GM13977 (cell line): ENCODE data around the gene CYSRT1.
A peak's percentile ranks its signal among the peaks of the same experiment; 100 is the strongest.

Experiments used
- DNase-seq: peaks from one replicate; pipeline ENCODE4 v3.0.0; 2012; ENCODE audit warnings: low spot score
- in situ Hi-C: fragments of 300-500 bp; cut with MboI; formaldehyde crosslinking; loops from one replicate; pipeline ENCODE4 v1.12.0; 2022; ENCODE audit warnings: low sequenced_read_pairs, low pct_unique_long_range_greater_than_20kb, mixed read lengths, inconsistent platforms; ENCODE audit not compliant: unreplicated experiment
- TF ChIP-seq, protein P1 (sequence below): IDR thresholded peaks from 2 replicates; pipeline ENCODE4 v1.5.1; 2012; ENCODE audit warnings: mild to moderate bottlenecking, control low read depth; ENCODE audit not compliant: insufficient read depth; ENCODE audit errors: extremely low read depth, missing control alignments

The CYSRT1 gene

DNA sequence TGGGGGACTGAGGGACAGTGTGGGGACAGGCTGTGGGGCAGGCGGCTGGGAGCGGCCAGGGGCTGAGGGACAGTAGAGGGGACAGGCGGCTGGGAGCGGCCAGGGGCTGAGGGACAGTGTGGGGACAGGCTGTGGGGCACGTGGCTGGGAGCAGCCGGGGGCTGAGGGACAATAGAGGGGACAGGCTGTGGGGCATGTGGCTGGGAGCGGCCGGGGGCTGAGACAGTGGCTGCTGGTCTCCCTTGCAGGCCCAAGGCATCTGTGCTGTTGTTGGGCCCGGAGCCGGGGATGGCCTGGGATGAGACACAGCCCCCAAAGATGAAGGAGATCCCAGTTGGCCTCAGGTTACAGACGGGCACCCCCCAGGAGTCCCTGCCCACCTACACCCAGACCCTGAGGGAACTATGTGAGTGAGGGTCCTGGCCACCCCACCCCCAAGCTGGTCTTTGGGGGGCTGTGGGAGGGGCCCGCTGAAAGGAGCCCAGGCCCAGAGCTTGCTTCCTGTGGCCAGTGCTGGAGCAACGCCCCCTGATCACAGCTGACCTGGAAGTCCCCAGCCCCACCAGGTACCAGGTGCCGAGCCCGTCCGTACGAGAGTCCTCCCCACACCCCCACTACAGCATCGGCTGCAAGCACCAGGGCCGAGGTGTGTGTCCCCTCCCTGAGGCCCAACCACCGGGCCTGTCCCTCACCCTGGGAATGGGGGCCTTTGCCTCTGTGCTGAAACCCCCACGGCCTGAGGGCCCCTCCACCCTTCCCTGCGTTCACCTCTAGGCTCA, 26.7 kb downstream of the CYSRT1 start:
- TF ChIP-seq, protein P1, sequence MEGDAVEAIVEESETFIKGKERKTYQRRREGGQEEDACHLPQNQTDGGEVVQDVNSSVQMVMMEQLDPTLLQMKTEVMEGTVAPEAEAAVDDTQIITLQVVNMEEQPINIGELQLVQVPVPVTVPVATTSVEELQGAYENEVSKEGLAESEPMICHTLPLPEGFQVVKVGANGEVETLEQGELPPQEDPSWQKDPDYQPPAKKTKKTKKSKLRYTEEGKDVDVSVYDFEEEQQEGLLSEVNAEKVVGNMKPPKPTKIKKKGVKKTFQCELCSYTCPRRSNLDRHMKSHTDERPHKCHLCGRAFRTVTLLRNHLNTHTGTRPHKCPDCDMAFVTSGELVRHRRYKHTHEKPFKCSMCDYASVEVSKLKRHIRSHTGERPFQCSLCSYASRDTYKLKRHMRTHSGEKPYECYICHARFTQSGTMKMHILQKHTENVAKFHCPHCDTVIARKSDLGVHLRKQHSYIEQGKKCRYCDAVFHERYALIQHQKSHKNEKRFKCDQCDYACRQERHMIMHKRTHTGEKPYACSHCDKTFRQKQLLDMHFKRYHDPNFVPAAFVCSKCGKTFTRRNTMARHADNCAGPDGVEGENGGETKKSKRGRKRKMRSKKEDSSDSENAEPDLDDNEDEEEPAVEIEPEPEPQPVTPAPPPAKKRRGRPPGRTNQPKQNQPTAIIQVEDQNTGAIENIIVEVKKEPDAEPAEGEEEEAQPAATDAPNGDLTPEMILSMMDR, result no peak
- no peak for DNase-seq
- in situ Hi-C loops, result no loop called here

DNA sequence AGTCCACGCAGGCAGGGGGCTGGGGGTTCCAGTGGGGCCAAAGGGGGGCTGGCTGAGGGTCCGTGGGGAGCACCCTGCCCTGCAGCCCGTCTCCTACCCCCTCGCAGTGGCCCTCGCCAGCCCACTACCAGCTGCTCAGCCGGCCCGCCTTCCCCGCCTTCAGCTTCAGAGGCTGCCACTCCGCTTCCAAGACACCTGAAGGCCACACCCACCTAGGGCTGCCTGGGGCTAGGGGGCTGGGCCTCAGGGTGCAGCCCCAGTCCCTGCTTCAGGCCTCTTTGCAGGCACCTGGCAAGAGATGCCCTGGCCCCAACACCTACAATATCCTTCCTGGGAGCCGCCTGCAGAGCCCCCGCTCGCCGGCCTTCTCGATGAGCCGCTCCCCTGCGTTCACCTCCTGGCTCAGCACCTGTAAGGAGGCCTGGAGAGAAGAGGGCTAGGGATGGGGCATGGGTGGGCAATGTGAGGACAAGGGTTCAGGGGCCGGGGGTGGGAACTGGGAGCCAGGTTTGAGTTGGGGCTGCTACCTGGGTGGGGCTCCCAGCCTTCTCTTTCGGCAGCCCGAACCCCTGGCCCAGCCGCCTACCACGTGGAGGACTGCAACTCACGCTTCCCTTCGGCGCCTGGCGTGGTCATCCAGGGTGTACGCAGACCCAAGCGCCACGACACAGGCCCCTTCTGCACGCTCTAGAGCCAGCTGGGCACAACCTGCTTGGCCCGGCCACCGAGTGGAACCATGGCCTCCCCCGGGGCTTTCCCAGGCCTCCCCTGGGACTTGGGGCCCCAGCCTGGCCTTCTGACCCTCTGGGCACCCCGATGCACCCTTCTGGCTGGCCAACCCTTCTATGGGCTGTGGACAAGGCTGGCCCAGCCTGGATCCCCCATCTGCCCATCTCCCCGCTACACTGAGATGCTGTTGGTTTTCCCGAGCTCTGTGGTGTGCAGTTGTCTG, 27.9 kb downstream of the CYSRT1 start:
- TF ChIP-seq, protein P1, result no peak
- in situ Hi-C loops, result no loop called here
- no peak for DNase-seq

DNA sequence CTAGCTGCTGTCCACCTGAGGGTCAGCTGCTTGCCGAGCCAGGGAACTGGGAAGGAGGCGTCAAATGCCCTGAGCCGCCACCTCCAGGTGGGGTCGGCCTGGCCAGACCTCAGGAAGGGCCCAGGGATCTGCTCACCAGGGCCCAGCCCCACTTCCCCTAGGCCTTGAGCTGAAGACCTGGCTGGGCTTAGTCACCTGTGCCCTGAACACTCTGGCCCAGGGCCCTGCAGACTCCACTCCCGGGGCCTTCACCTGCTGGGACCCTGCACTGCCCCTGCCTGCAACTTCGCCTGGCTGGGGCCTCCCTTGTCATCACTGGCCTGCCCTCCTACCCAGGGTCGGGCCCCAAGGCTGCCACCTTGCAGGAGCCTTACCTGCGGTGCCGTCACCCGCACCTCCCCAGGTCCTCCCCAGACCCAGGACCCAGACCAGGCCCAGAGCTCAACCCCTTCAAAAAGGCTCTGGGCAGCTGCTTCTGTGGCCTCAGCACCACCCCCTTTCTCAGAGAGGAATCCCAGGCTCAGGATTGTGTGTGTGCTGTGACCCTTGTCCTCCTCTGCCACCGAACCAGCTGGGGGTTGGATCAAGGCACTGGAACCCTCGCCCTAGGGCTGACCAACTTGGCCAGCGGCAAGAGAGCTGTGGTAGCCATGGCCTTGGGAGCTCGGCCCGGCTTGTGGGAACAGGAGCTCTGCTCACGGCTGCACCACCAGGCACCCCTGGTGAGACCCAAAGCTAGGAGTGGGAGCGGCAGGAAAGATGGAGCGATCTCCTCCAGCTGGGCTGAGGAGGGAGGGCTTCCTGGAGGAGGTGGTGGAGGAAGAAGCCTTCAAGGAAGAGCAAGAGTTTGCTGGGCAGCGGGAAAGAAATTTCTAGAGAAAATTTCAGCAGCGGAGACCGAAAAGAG, 29.0 kb downstream of the CYSRT1 start:
- TF ChIP-seq, protein P1, result no peak
- in situ Hi-C loops, result no loop called here
- DNase-seq, result no peak

DNA sequence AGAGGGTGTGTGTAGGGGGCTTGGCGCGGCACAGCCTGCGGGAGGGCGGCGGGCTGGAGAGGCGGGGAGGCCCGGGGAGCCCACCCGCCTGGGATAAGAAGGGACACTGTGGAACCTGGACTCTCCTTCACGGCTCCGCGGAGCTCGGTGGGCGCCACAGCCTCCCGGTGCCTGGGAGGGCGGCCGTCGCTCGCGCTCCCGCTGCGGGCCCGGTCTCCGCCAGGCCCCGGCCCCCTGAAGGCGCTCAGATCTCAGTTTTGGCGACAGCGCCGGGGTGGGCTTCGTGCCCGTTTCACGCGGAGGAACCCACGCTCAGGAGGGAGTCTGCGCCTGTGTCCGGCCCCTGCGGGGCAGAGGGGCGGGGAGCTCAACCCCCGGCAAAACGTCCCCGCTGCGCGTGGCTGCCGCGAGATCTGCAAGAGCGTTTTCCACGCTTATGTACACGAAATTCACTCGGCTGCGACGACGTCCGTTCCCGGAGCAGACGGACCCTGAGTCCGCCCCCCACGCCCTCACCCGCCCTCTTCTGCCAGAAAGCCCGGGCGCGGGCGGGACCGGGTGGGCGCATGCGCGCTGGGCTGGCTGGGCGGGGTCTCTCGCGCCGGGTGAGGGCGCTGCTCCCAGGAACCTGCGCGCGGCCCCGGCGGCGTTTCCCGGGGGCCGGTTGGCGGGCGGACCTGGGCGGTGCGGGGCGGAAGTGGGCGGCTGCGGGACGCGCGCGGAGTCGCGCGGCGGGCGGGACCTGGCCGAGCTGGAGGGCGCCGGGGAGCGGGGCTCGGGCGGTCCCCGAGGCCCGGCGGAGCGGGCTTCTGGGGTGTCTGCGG, 29.9 kb downstream of the CYSRT1 start, which contains the start of gene NELFB:
TSS of gene NELFB (plus strand) at position 704 of the 824 bp plus-strand sequence.
- DNase-seq, result peak; percentile 100
- TF ChIP-seq, protein P1, result no peak
- in situ Hi-C loops, result no loop called here

DNA sequence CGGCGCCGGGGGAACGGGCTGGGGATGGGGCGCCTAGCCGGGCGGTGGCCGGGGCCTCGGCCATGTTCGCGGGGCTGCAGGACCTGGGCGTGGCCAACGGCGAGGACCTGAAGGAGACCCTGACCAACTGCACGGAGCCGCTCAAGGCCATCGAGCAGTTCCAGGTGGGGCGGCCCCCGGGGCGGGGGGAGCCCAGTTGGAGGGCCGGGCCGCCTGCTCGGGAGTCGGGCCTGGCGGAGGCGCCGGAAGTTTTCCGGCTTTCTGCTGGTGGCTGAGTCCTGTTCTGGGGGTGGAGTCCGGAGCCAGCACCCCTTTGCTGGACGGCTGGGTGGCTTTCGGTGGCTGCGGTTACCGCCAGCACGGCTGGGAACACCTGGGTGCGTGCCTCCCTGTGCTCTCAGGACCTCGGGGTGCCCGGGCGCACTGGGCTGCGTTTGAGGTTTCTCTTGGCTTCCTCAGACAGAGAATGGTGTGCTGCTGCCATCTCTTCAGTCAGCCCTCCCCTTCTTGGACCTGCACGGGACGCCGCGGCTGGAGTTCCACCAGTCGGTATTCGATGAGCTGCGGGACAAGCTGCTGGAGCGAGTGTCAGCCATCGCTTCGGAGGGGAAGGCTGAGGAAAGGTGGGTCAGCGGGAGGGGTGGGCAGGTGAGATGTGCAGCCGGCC, 30.6 kb downstream of the CYSRT1 start:
- in situ Hi-C loops, result no loop called here
- TF ChIP-seq, protein P1, result no peak
- DNase-seq, result peak; percentile 64
